Upper lobe of left lung (tissue), 6 donors: Measurements from ENCODE around the gene FAM107A. TPM values are rescaled to one million over a fixed set of nuclear protein-coding genes. Genes with fewer than 3 reads are reported as not detected.

Source experiments
- ATAC-seq, 2 donors: fragments of 200-7000 bp; cut with Tn5 transposase; one replicate each; pipeline ENCODE4 v1.9.1; 2022; ENCODE audit warnings: mild to moderate bottlenecking in 2 of 2, moderate library complexity in 2 of 2; ENCODE audit not compliant: low FRiP score in 2 of 2
- DNase-seq, 2 donors: peaks; one replicate each; pipeline ENCODE4 v3.0.0-alpha.2; 2019 to 2020
- H3K27ac ChIP-seq, 4 donors: fragments of 200-600 bp; sonication (generic); one replicate each; pipeline ENCODE4 v1.5.1; 2016 to 2019
- H3K27me3 ChIP-seq, 4 donors: fragments of 200-600 bp; sonication (generic); one replicate each; pipeline ENCODE4 v1.5.1; 2017 to 2019
- H3K36me3 ChIP-seq, 4 donors: fragments of 200-600 bp; sonication (generic); one replicate each; pipeline ENCODE4 v1.5.1; 2016 to 2019
- H3K4me1 ChIP-seq, 4 donors: fragments of 200-600 bp; sonication (generic); one replicate each; pipeline ENCODE4 v1.5.1; 2018 to 2019
- H3K4me3 ChIP-seq, 4 donors: fragments of 200-600 bp; sonication (generic); one replicate each; pipeline ENCODE4 v1.5.1; 2017 to 2019; ENCODE audit warnings: mild to moderate bottlenecking in 2 of 4, moderate library complexity in 1 of 4
- H3K9me3 ChIP-seq, 4 donors: fragments of 200-600 bp; sonication (generic); one replicate each; pipeline ENCODE4 v1.5.1; 2018 to 2019
- CTCF ChIP-seq, 6 experiments: fragments of 450-650 bp in 4 of 6; fragments of 200-600 bp in 2 of 6; sonication (generic) in 2 of 6; IDR thresholded peaks; one replicate each; pipeline ENCODE4 v1.5.1; 2016 to 2019; ENCODE audit warnings: antibody characterized with exemption in 6 of 6
- EP300 ChIP-seq, 4 donors: sonication (generic); formaldehyde crosslinking; IDR thresholded peaks; one replicate each; pipeline ENCODE4 v1.5.1; 2017; ENCODE audit warnings: antibody characterized with exemption in 4 of 4, control low read depth in 2 of 4
- POLR2A ChIP-seq, 4 donors: fragments of 450-650 bp; IDR thresholded peaks; one replicate each; pipeline ENCODE4 v1.5.1; 2016 to 2017; ENCODE audit warnings: antibody characterized with exemption in 4 of 4, mild to moderate bottlenecking in 2 of 4
- POLR2AphosphoS5 ChIP-seq, 2 donors: sonication (generic); formaldehyde crosslinking; IDR thresholded peaks; one replicate each; pipeline ENCODE4 v1.5.1; 2017; ENCODE audit warnings: antibody characterized with exemption in 2 of 2
- WGBS, 2 donors: methylation state at CpG; one replicate each; pipeline ENCODE4 v1.1.5; 2017 to 2018; 5-methylcytosine and 5-hydroxymethylcytosine counted together
- total RNA-seq, 6 donors: library from RNA; depleted of rRNA in 4 of 6; stranded (reverse); fragments of >200 nt in 4 of 6; gene quantifications; one replicate each; pipeline versions ENCODE4 v1.1.0 to v1.2.1, GENCODE V29; 2016 to 2021
- donor health status: DM: no; HTN: no; CAD: no; lungs with moderate emphysema.
- donor health status: DM: no; HTN: yes; CAD: no; lungs with severe emphysema.

The FAM107A gene
- total RNA-seq, 6 donors from 2014 or later: 19.9 to 200 (median 81.1) TPM

DNA sequence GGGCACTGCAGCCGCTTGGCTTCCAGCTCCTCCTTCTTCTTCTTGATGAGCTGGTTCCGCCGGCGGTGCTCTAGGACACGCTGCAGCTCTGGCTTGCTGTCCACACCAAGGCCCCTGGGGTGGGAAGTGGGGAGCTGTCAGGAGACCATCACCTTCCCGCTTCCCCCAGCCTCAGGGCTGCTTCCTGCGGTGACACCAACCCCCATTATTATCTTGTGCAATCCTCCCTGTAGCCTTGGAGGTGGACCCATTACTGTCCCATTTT is 10.0 kb downstream of the FAM107A start:
- Histone ChIP-seq H3K36me3 (peaks cover 0 to 58% (median 12%) of the 10 kb centered on the region in 4 donors), H3K27me3 (no peaks in the 10 kb centered on the region), H3K4me3 (no peak overlapping the region), H3K9me3 (no peaks in the 10 kb centered on the region), H3K27ac (no peak overlapping the region), H3K4me1 (peaks cover 0 to 8% (median 6%) of the 10 kb centered on the region in 4 donors)
- peak in 1 of 2 donors; percentile 2 for DNase-seq
- no peak for ATAC-seq
- 91 to 93% methylated on average over 7 of the region's 7 CpGs for WGBS, 2 donors
- no peak for TF ChIP-seq EP300 (IDR thresholded peaks at IDR 0.05)
- no peak for TF ChIP-seq POLR2AphosphoS5 (IDR thresholded peaks at IDR 0.05)
- TF ChIP-seq POLR2A (IDR thresholded peaks at IDR 0.05): no peak
- no peak for TF ChIP-seq CTCF (IDR thresholded peaks at IDR 0.05)

- WGBS, 2 donors: 83 to 93% methylated on average over 9 of the region's 9 CpGs
- Histone ChIP-seq H3K9me3 (no peaks in the 10 kb centered on the region), H3K27ac (peak overlapping the region in 1 of 4 donors; percentile 18), H3K4me1 (peaks cover 0 to 8% (median 6%) of the 10 kb centered on the region in 4 donors), H3K27me3 (no peaks in the 10 kb centered on the region), H3K4me3 (no peak overlapping the region), H3K36me3 (peaks cover 0 to 57% (median 12%) of the 10 kb centered on the region in 4 donors)
- no peak for TF ChIP-seq POLR2AphosphoS5 (IDR thresholded peaks at IDR 0.05)
- no peak for TF ChIP-seq CTCF (IDR thresholded peaks at IDR 0.05)
- no peak for TF ChIP-seq EP300 (IDR thresholded peaks at IDR 0.05)
- no peak for TF ChIP-seq POLR2A (IDR thresholded peaks at IDR 0.05)
- ATAC-seq: no peak
- no peak for DNase-seq
Observed at GRCh38 chr3:58566398-58567250, 10.6 kb downstream of the FAM107A start.

DNA sequence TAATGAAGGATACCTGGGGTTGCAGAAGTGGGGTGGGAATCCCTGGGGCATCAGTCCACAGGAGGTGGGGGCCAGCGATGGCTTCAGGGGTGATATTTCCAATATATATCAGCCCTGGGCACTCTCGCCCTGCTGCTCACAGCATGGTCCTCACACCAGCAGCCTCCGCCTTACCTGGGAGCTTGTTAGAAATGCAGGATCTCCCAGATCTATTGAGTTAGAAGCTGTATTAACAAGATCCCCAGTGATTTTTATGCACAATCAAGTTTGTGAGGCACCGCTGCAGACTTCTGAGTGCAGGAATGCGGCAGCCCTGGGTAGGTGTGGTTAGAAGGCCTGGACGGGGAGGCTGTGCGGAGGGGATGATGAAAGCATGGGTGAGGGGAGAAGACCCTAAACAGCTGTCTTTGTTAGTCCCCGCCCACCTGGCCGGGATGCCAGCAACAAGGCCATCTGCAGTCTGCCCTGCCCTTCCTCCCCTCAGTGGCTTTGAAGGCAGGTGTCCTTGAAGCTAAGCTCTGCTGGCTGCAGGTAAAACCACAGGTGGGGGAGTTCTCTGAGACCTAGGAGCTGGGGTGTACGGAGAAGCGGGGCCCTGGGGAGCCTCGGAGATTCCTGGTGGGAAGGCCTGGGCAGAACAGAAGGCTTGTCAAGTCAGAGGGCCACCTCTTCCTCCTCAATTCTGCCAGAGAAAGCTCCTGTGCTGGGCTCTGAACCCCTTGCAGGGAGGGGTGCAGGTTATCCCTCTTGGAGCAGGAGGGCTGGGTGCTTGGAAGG is 11.4 kb downstream of the FAM107A start:
- ATAC-seq (no peak), DNase-seq (no peak)
- Histone ChIP-seq H3K36me3 (peaks cover 0 to 57% (median 12%) of the 10 kb centered on the region in 4 donors), H3K4me1 (peaks cover 0 to 8% (median 6%) of the 10 kb centered on the region in 4 donors), H3K27me3 (no peaks in the 10 kb centered on the region), H3K9me3 (no peaks in the 10 kb centered on the region), H3K4me3 (no peak overlapping the region), H3K27ac (peak overlapping the region in 1 of 4 donors; percentile 18)
- TF ChIP-seq POLR2AphosphoS5 (IDR thresholded peaks at IDR 0.05): no peak
- TF ChIP-seq CTCF (IDR thresholded peaks at IDR 0.05): no peak
- TF ChIP-seq POLR2A (IDR thresholded peaks at IDR 0.05): no peak
- no peak for TF ChIP-seq EP300 (IDR thresholded peaks at IDR 0.05)
- 86% methylated on average over 8 to 12 of the region's 12 CpGs for WGBS, 2 donors

- TF ChIP-seq EP300 (IDR thresholded peaks at IDR 0.05): no peak
- no peak for TF ChIP-seq CTCF (IDR thresholded peaks at IDR 0.05)
- no peak for TF ChIP-seq POLR2A (IDR thresholded peaks at IDR 0.05)
- no peak for TF ChIP-seq POLR2AphosphoS5 (IDR thresholded peaks at IDR 0.05)
- Histone ChIP-seq H3K9me3 (no peaks in the 10 kb centered on the region), H3K4me1 (peaks cover 0 to 8% (median 6%) of the 10 kb centered on the region in 4 donors), H3K4me3 (no peak overlapping the region), H3K36me3 (peaks cover 0 to 56% (median 12%) of the 10 kb centered on the region in 4 donors), H3K27me3 (no peaks in the 10 kb centered on the region), H3K27ac (no peak overlapping the region)
- ATAC-seq (no peak), DNase-seq (peak in 1 of 2 donors; percentile 11)
- WGBS, 2 donors: 74 to 90% methylated on average over 13 of the region's 13 CpGs
Observed at GRCh38 chr3:58564456-58565160, 12.6 kb downstream of the FAM107A start.
